PC-9 (cell line): ENCODE results near the gene CHRNA7. TPM values are rescaled to one million over a fixed set of nuclear protein-coding genes. Genes with fewer than 3 reads are reported as not detected.

ENCODE experiments used
- BruUV-seq: library from RNA; stranded (reverse); fragments of 400-500 nt; replicated peaks from 2 replicates; lab custom pipeline; 2021; lab: Mats Ljungman, UMichigan
- CTCF ChIA-PET: fragments of 300-600 bp; sonication (Branson Sonifier 250); formaldehyde crosslinking; loops from one replicate; lab custom pipeline; 2022; ENCODE audit warnings: antibody characterized with exemption; lab: Charles Lee
- POLR2A ChIA-PET: fragments of 300-600 bp; sonication (Branson Sonifier 250); formaldehyde crosslinking; loops from one replicate; lab custom pipeline; 2022; ENCODE audit warnings: antibody characterized with exemption; ENCODE audit not compliant: unreplicated experiment; lab: Charles Lee
- DNase-seq, 2 experiments: peaks; one replicate each; pipeline versions ENCODE4 v3.0.0 to v3.0.0-alpha.2; 2015 to 2022; ENCODE audit warnings: mixed read lengths in 1 of 2
- H2AFZ ChIP-seq: fragments of 200-600 bp; sonication (generic); 2 replicates; pipeline ENCODE4 v1.8.1; 2017; ENCODE audit warnings: antibody characterized with exemption
- H3F3A ChIP-seq: fragments of 200-600 bp; sonication (generic); 2 replicates; pipeline ENCODE4 v1.8.1; 2017; ENCODE audit warnings: antibody characterized with exemption, mild to moderate bottlenecking, low read depth; ENCODE audit not compliant: insufficient read depth
- H3K27ac ChIP-seq: fragments of 200-600 bp; sonication (generic); 2 replicates; pipeline ENCODE4 v1.6.1; 2016; ENCODE audit warnings: mixed run types
- H3K27me3 ChIP-seq: fragments of 200-600 bp; sonication (generic); 2 replicates; pipeline ENCODE4 v1.6.1; 2016; ENCODE audit warnings: low read depth, mixed run types; ENCODE audit not compliant: insufficient read depth
- H3K36me3 ChIP-seq: fragments of 200-600 bp; sonication (generic); 2 replicates; pipeline ENCODE4 v1.6.1; 2016; ENCODE audit warnings: low read depth, mixed run types
- H3K4me1 ChIP-seq: fragments of 200-600 bp; sonication (generic); replicated peaks from 2 replicates; pipeline ENCODE4 v1.6.1; 2016; ENCODE audit warnings: mixed run types; ENCODE audit not compliant: insufficient read depth
- H3K4me2 ChIP-seq: fragments of 200-600 bp; sonication (generic); 2 replicates; pipeline ENCODE4 v1.6.1; 2017; ENCODE audit warnings: mixed run types
- H3K4me3 ChIP-seq: fragments of 200-600 bp; sonication (generic); 2 replicates; pipeline ENCODE4 v1.6.1; 2016; ENCODE audit warnings: mixed run types
- H3K79me2 ChIP-seq: fragments of 200-600 bp; sonication (generic); 2 replicates; pipeline ENCODE4 v1.6.1; 2017; ENCODE audit warnings: low read depth, mixed run types
- H3K9me2 ChIP-seq: fragments of 200-600 bp; sonication (generic); 2 replicates; pipeline ENCODE4 v1.8.1; 2017; ENCODE audit warnings: mild to moderate bottlenecking; ENCODE audit not compliant: insufficient read depth
- H3K9me3 ChIP-seq: fragments of 200-600 bp; sonication (generic); 2 replicates; pipeline ENCODE4 v1.8.1; 2016; ENCODE audit warnings: low read depth; ENCODE audit not compliant: insufficient read depth
- H4K20me1 ChIP-seq: fragments of 200-600 bp; sonication (generic); 2 replicates; pipeline ENCODE4 v1.8.1; 2017; ENCODE audit not compliant: insufficient read depth
- EZH2 ChIP-seq: fragments of 200-600 bp; sonication (generic); IDR thresholded peaks from 2 replicates; pipeline ENCODE4 v1.8.0; 2017; ENCODE audit warnings: antibody characterized with exemption, low read depth
- intact Hi-C: fragments of 100-400 bp; cut with micrococcal nuclease; formaldehyde crosslinking; loops from one replicate; pipeline ENCODE4 v1.10.0; 2022; ENCODE audit not compliant: unreplicated experiment
- total RNA-seq: library from RNA; stranded (reverse); gene quantifications from 2 replicates; pipeline ENCODE4 v1.2.3, GENCODE V29; 2021
- TF ChIP-seq, protein P1 (sequence below): fragments of 200-600 bp; sonication (generic); conservative IDR thresholded peaks from 2 replicates; pipeline ENCODE4 v1.6.1; 2017; ENCODE audit warnings: mixed run types, antibody characterized with exemption, mild to moderate bottlenecking, moderate library complexity

The CHRNA7 gene
- total RNA-seq, 1 experiment from 2014 or later, result not detected

GRCh38 chr15:32007355-32007960, 22.9 kb upstream of the CHRNA7 start:
- CTCF ChIA-PET, result no interaction called here
- BruUV-seq, result no TSS peak
- Histone ChIP-seq H3K9me3 (no peaks in the 10 kb centered on the region), H2AFZ (no peak overlapping the region), H3K4me3 (no peak overlapping the region), H3K9me2 (no peaks in the 10 kb centered on the region), H4K20me1 (no peaks in the 10 kb centered on the region), H3K27ac (no peak overlapping the region), H3K36me3 (no peaks in the 10 kb centered on the region), H3K4me1 (no peaks in the 10 kb centered on the region), H3K79me2 (no peaks in the 10 kb centered on the region), H3K4me2 (no peak overlapping the region), H3K27me3 (no peaks in the 10 kb centered on the region), H3F3A (no peaks in the 10 kb centered on the region)
- POLR2A ChIA-PET, result no interaction called here
- DNase-seq, result no peak
- intact Hi-C loops, result no loop called here
- no peak for TF ChIP-seq EZH2
- TF ChIP-seq, protein P1, sequence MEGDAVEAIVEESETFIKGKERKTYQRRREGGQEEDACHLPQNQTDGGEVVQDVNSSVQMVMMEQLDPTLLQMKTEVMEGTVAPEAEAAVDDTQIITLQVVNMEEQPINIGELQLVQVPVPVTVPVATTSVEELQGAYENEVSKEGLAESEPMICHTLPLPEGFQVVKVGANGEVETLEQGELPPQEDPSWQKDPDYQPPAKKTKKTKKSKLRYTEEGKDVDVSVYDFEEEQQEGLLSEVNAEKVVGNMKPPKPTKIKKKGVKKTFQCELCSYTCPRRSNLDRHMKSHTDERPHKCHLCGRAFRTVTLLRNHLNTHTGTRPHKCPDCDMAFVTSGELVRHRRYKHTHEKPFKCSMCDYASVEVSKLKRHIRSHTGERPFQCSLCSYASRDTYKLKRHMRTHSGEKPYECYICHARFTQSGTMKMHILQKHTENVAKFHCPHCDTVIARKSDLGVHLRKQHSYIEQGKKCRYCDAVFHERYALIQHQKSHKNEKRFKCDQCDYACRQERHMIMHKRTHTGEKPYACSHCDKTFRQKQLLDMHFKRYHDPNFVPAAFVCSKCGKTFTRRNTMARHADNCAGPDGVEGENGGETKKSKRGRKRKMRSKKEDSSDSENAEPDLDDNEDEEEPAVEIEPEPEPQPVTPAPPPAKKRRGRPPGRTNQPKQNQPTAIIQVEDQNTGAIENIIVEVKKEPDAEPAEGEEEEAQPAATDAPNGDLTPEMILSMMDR, result no peak

- intact Hi-C loops, result no loop called here
- Histone ChIP-seq H3K9me3 (no peaks in the 10 kb centered on the region), H3K4me2 (no peak overlapping the region), H3K9me2 (no peaks in the 10 kb centered on the region), H3K36me3 (no peaks in the 10 kb centered on the region), H3F3A (no peaks in the 10 kb centered on the region), H3K27ac (no peak overlapping the region), H3K4me3 (no peak overlapping the region), H3K79me2 (no peaks in the 10 kb centered on the region), H4K20me1 (no peaks in the 10 kb centered on the region), H2AFZ (no peak overlapping the region), H3K27me3 (no peaks in the 10 kb centered on the region), H3K4me1 (no peaks in the 10 kb centered on the region)
- no TSS peak for BruUV-seq
- ChIA-PET POLR2A (no interaction called here), CTCF (no interaction called here)
- DNase-seq, result no peak
- no peak for TF ChIP-seq EZH2
- TF ChIP-seq, protein P1, result no peak
Measured at GRCh38 chr15:32014953-32015352, 15.4 kb upstream of the CHRNA7 start.

- H3K9me2 ChIP-seq, result no peaks in the 10 kb centered on the region
- intact Hi-C loops, result no loop called here
- H3K27ac ChIP-seq, result no peak overlapping the region
- no peaks in the 10 kb centered on the region for H3K36me3 ChIP-seq
- no peaks in the 10 kb centered on the region for H3F3A ChIP-seq
- no peak for DNase-seq
- no peak overlapping the region for H2AFZ ChIP-seq
- ChIA-PET POLR2A (no interaction called here), CTCF (no interaction called here)
- H3K27me3 ChIP-seq, result no peaks in the 10 kb centered on the region; the same call in 1 of the 2 replicates
- H3K4me2 ChIP-seq, result no peak overlapping the region
- no peak overlapping the region for H3K4me3 ChIP-seq
- no peaks in the 10 kb centered on the region for H4K20me1 ChIP-seq
- BruUV-seq, result no TSS peak
- no peak for TF ChIP-seq EZH2
- TF ChIP-seq, protein P1, result no peak
- H3K4me1 ChIP-seq, result no peaks in the 10 kb centered on the region
- H3K79me2 ChIP-seq, result no peaks in the 10 kb centered on the region
- no peaks in the 10 kb centered on the region for H3K9me3 ChIP-seq
Measured at GRCh38 chr15:32020156-32020555, 10.2 kb upstream of the CHRNA7 start.
